K562 (cell line): ENCODE measurements around the gene PRKACG. TPM values are rescaled to one million over a fixed set of nuclear protein-coding genes. Genes with fewer than 3 reads are reported as not detected.

Experiments
- BRD9 ChIP-seq: fragments of 450-650 bp; IDR thresholded peaks from 2 replicates; pipeline ENCODE4 v1.6.1; 2018; ENCODE audit warnings: low read depth; ENCODE audit not compliant: partially characterized antibody
- DLX4 ChIP-seq: fragments of 250-450 bp; sonication (Bioruptor Pico); IDR thresholded peaks from 2 replicates; pipeline ENCODE4 v1.6.1; 2021; ENCODE audit warnings: mild to moderate bottlenecking
- KDM1A ChIP-seq, 2 experiments: fragments of 450-650 bp; IDR thresholded peaks; 2 replicates each; pipeline ENCODE4 v1.6.1; 2016; ENCODE audit warnings: mild to moderate bottlenecking in 2 of 2
- RNF2 ChIP-seq: sonication (generic); IDR thresholded peaks from 2 replicates; pipeline ENCODE4 v1.6.1; 2016
- ZBTB5 ChIP-seq: fragments of 450-650 bp; IDR thresholded peaks from 2 replicates; pipeline ENCODE4 v1.6.1; 2017; ENCODE audit warnings: antibody characterized with exemption
- ZFP1 ChIP-seq: fragments of 450-650 bp; formaldehyde crosslinking; IDR thresholded peaks from 2 replicates; pipeline ENCODE4 v1.4.0; 2020; ENCODE audit warnings: mild to moderate bottlenecking, mixed read lengths
- ZNF263 ChIP-seq: sonication (generic); formaldehyde crosslinking; IDR thresholded peaks from 2 replicates; pipeline ENCODE4 v1.8.0; 2022; ENCODE audit warnings: mild to moderate bottlenecking, missing genetic modification reagents, borderline replicate concordance
- ZNF717 ChIP-seq: fragments of 250-450 bp; sonication (Bioruptor Pico); IDR thresholded peaks from 2 replicates; pipeline ENCODE4 v1.5.0; 2021
- polyA plus RNA-seq, 8 experiments: library from polyadenylated mRNA; depleted of rRNA in 4 of 8; stranded (reverse) in 5 of 8; unstranded in 3 of 8; fragments of >200 nt; fragmentation: Nextera tagmentation in 2 of 8; fragmentation: Illumina TruSeq in 1 of 8; extraction: Ambion mirVana in 2 of 8; extraction: Trizol in 1 of 8; gene quantifications; 2 replicates each; pipeline versions ENCODE4 v1.2.1 to v1.2.3, GENCODE V29; 2011 to 2014; ENCODE audit warnings: inconsistent platforms in 1 of 8, missing spikeins in 1 of 8
- total RNA-seq, 7 experiments: library from RNA; depleted of rRNA in 6 of 7; stranded (reverse); fragments of >200 nt in 6 of 7; fragmentation: Illumina TruSeq in 2 of 7; extraction: Trizol in 2 of 7; gene quantifications; 2 replicates each; pipeline versions ENCODE4 v1.2.1 to v1.2.3, GENCODE V29; 2011 to 2021; ENCODE audit warnings: low replicate concordance in 1 of 7
- TF ChIP-seq, protein P1 (sequence below): fragments of 200-600 bp; sonication (generic); IDR thresholded peaks from one replicate; pipeline ENCODE4 v1.6.1; 2012; ENCODE audit warnings: mild to moderate bottlenecking, low read depth, low read length, inconsistent platforms

The PRKACG gene
- total and polyA plus RNA-seq, 9 of the 15 experiments (the other 6 are each of a cell fraction or from before 2014, with no cell fraction given), result not detected

DNA sequence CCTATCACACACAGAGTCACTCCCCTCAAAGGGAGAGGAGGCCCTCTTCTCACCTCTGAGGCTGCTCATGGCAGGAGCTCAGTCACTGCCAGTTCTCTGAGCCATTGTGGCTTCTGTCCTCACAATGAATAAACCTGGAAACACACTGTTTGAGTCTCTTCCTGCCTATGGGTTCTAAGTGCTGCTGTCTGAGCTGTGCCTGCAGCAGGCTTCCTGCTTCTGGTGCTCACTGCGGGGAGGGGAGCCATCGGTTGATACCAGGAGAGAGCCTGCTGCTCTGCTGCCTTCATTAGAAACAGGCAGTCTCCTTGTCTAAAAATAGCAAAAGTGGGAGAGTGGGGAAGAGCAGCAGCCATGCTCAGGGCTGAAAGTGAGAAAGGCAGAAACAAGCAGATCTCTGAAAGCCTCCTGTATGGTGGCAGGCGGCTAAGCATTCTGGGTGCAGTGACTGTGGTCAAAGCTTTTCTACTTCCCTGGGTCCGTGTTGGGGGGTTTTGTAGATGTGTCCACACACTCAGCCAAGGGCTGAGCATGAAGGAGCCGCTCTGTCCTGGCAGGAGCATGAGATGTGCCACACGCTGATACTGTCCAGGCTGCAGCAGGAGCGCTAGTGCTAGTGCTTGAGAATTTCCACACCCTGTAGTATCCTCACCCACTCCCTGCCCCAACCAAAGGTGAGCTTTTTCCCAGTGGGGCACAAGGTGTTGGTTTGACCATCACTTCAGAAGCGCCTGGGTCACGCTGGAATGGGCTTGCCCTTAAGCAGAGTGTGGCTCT lies 34.2 kb downstream of the PRKACG start (continued):
- no peak for TF ChIP-seq DLX4
- no peak for TF ChIP-seq BRD9
- no peak for TF ChIP-seq ZNF717 (CRISPR knock-in tag)
- TF ChIP-seq, protein P1, sequence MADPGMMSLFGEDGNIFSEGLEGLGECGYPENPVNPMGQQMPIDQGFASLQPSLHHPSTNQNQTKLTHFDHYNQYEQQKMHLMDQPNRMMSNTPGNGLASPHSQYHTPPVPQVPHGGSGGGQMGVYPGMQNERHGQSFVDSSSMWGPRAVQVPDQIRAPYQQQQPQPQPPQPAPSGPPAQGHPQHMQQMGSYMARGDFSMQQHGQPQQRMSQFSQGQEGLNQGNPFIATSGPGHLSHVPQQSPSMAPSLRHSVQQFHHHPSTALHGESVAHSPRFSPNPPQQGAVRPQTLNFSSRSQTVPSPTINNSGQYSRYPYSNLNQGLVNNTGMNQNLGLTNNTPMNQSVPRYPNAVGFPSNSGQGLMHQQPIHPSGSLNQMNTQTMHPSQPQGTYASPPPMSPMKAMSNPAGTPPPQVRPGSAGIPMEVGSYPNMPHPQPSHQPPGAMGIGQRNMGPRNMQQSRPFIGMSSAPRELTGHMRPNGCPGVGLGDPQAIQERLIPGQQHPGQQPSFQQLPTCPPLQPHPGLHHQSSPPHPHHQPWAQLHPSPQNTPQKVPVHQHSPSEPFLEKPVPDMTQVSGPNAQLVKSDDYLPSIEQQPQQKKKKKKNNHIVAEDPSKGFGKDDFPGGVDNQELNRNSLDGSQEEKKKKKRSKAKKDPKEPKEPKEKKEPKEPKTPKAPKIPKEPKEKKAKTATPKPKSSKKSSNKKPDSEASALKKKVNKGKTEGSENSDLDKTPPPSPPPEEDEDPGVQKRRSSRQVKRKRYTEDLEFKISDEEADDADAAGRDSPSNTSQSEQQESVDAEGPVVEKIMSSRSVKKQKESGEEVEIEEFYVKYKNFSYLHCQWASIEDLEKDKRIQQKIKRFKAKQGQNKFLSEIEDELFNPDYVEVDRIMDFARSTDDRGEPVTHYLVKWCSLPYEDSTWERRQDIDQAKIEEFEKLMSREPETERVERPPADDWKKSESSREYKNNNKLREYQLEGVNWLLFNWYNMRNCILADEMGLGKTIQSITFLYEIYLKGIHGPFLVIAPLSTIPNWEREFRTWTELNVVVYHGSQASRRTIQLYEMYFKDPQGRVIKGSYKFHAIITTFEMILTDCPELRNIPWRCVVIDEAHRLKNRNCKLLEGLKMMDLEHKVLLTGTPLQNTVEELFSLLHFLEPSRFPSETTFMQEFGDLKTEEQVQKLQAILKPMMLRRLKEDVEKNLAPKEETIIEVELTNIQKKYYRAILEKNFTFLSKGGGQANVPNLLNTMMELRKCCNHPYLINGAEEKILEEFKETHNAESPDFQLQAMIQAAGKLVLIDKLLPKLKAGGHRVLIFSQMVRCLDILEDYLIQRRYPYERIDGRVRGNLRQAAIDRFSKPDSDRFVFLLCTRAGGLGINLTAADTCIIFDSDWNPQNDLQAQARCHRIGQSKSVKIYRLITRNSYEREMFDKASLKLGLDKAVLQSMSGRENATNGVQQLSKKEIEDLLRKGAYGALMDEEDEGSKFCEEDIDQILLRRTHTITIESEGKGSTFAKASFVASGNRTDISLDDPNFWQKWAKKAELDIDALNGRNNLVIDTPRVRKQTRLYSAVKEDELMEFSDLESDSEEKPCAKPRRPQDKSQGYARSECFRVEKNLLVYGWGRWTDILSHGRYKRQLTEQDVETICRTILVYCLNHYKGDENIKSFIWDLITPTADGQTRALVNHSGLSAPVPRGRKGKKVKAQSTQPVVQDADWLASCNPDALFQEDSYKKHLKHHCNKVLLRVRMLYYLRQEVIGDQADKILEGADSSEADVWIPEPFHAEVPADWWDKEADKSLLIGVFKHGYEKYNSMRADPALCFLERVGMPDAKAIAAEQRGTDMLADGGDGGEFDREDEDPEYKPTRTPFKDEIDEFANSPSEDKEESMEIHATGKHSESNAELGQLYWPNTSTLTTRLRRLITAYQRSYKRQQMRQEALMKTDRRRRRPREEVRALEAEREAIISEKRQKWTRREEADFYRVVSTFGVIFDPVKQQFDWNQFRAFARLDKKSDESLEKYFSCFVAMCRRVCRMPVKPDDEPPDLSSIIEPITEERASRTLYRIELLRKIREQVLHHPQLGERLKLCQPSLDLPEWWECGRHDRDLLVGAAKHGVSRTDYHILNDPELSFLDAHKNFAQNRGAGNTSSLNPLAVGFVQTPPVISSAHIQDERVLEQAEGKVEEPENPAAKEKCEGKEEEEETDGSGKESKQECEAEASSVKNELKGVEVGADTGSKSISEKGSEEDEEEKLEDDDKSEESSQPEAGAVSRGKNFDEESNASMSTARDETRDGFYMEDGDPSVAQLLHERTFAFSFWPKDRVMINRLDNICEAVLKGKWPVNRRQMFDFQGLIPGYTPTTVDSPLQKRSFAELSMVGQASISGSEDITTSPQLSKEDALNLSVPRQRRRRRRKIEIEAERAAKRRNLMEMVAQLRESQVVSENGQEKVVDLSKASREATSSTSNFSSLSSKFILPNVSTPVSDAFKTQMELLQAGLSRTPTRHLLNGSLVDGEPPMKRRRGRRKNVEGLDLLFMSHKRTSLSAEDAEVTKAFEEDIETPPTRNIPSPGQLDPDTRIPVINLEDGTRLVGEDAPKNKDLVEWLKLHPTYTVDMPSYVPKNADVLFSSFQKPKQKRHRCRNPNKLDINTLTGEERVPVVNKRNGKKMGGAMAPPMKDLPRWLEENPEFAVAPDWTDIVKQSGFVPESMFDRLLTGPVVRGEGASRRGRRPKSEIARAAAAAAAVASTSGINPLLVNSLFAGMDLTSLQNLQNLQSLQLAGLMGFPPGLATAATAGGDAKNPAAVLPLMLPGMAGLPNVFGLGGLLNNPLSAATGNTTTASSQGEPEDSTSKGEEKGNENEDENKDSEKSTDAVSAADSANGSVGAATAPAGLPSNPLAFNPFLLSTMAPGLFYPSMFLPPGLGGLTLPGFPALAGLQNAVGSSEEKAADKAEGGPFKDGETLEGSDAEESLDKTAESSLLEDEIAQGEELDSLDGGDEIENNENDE, result no peak
- TF ChIP-seq KDM1A (IDR thresholded peaks at IDR 0.05), result no peak
- TF ChIP-seq ZBTB5, result no peak
- TF ChIP-seq ZNF263, result no peak
- TF ChIP-seq RNF2, result no peak
- TF ChIP-seq ZFP1, result no peak
